Anterior cingulate cortex (tissue), 58 donors: Measurements from ENCODE around the gene SNX7.

Experiments used
- DNase-seq, 58 donors: peaks; one replicate each; lab custom pipeline; 2025; lab: John Stamatoyannopoulos, UW

The SNX7 gene

GRCh38 chr1:98696077-98696476 lies 34.6 kb downstream of the SNX7 start:
- DNase-seq = no peak

DNA sequence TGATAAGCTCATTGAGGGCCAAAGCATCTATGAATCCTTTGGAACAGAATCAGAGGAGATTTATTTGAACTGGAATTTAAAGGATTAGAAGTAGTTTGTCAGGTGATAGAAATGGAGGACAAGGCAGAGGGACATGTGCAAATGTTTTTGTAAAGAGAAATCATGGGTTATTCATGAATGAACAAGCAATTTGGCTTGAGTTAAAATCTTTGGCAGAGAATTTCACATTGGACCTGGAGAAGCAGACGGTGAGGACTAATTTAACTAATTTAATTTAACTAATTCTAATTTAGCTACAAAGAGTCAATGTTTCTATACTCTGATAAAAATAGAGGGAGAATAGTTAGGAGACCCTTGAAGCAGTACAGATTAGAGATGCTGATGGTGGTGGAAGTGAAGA lies 36.3 kb downstream of the SNX7 start:
- DNase-seq = no peak

DNA sequence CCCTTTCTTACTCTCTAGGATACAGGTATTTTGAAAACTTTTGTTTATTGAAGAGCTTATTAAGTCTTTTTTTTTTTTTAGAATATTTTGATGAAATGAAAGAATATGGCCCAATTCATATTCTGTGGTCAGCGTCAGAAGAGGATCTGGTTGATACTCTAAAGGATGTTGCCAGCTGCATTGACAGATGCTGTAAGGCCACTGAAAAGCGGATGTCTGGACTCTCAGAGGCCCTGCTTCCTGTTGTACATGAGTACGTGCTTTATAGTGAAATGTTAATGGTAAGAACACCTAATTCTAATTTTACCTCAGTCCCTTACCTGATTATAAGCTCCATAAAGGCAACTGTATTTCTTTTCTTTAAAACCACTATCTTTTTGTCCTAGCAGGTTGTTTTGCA lies 37.1 kb downstream of the SNX7 start:
- no peak for DNase-seq

DNA sequence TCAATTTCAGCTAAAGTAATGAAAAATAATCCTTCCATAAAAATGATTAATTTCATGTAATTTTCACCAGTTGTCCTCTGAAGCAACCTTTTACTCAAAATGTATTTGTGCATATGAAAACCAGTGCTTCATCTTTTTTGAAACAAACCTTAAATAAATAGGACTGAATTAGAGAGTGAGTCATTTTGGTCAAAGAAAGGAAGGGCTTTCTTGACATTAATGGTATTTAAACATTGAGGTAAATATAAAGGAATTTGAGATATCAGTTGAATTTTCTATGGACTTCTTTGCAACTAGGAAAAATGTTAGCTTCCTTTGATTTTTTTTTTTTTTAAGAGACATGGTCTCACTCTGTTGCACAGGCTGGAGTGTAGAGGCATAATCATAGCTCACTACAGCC lies 38.7 kb downstream of the SNX7 start:
- DNase-seq = no peak

GRCh38 chr1:98702976-98703375 lies 41.5 kb downstream of the SNX7 start:
- no peak for DNase-seq

DNA sequence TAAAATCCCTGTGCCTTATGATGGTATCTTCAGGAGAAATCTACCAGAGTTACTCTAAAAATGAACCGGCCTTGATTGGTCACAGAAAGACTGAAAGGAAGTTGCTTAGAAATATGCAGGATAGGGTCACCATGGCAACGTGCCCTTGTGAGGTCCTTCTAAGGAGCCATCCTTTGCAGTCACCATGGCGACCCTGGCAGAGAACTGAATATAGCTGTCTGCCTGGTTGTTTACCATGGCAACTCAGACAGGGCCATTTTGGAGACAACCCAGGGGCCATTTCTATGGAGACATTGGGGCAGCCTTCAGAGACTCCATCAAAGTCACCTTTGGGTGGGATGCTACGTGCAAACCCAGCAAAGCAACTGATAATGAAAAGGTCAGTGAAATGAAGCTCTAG lies 43.0 kb downstream of the SNX7 start:
- DNase-seq = peak in 51 of 58 donors; percentile 1 to 87 (median 47)

GRCh38 chr1:98704971-98705370 lies 43.5 kb downstream of the SNX7 start:
- no peak for DNase-seq

DNA sequence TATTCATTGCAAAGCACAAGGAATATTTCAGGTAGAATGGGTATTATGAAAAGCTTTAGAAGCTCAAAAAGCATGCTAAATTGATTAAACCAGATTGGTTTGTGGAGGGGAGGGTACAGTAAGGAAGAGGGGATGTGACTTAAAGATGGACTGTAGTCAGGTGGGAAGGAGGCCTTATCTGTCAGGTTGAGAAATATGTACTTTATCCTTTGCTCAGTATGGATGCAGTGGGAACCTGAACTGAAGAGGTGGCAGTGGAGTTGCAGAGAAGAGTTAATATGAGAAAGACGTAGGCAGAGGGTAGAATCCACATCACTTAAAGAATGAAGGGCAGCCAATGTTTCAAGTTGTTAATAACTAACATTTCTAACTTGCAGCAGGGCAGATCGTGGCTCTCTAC lies 44.1 kb downstream of the SNX7 start:
- DNase-seq = no peak

DNA sequence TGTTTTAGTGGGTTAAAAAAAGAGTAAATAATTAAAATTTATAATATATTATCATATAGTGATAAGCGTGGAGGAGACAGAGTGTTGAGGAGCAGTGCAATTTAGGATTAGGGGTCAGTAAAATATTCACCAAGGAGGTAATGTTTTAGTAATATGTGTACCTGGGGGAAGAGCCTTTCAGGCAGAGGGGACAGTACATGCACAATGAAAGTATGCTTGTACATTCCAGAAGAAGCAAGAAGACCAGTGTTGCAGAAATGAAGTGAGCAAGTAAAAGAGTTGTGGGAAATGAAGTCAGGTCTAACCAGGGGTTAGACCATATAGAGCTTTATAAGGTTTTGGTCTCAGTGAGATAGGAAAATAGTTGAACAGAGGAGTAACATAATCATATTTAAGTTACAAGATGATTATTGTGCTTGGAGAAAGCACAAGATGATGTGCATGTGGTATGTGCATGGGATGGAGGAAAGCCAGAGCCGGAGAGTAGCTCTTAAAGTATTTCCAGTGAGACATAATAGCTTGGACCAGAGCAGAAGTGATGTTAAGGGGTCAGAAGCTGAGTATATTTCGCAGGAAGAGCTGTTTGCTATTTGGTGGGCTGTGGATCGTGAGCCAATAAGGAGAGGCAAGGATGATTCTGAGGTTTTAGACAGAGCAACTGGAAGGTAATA lies 44.8 kb downstream of the SNX7 start:
- no peak for DNase-seq

DNA sequence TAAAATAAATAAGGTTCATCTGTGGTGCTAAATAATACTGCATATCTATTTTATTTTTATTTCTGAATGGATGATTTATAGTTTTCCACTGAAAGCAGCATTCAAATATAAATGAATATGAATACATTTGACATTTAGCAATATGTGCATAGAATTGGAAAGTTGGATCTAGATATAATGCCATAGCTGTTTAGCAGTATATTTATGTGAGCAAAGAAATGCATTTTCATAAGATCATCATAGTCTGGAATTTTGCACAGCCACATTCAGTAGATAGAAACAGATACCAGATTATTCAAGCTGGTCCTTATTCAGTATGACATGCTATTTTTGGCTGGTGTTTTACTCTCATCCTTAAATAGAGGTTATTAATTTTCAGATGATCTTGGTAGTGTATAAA lies 46.0 kb downstream of the SNX7 start:
- no peak for DNase-seq

DNA sequence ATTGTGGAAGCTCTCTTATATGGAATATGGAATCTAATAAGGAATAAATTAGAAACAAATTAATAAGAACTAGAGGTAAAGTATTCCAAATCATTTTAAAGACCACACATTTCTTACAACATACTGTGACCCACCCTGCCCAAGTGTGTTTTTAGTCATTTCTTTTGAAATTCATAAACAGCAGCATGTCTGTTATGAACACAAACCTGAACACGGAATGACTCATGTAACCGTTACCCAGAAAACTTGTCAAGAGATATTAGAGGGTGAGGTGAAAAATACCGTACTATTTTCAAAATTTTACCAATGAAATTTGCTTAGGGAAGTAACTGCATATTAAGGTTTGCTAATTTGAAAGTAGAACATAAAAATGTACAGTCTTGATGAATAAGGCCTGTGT lies 48.4 kb downstream of the SNX7 start:
- no peak for DNase-seq

DNA sequence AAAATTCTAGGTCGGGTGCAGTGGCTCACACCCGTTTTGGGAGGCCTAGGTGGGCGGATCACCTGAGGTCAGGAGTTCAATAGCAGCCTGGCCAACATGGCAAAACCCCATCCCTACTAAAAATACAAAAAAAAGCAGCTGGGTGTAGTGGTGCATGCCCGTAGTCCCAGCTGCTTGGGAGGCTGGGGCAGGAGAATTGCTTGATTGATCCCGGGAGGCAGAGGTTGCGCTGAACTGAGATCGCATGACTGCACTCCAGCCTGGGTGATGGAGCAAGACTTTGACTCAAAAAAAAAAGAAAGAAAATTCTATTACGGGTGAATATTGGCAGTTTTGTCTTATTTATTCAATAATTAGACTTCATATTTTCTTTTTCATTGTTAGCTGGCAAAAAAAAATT lies 62.1 kb downstream of the SNX7 start:
- DNase-seq = no peak

GRCh38 chr1:98732985-98733781 lies 71.7 kb downstream of the SNX7 start:
- no peak for DNase-seq

DNA sequence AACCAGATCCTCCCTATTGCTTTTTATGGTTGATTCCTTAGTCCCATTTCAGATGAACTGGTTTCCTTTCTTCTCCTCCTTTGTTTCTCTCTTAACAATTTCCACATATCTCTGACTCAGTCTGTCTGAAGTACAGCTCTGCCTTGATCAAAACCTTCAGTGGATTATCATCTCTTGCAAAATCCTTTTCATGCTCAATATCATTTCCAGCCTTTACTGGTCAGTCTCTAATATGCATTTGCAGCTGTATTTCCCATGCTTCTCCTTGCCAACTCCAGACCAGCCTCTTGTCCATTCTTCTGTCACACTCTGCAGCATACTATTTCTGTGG lies 72.2 kb downstream of the SNX7 start:
- DNase-seq = no peak

- DNase-seq = no peak
Measured at GRCh38 chr1:98735756-98736155, 74.2 kb downstream of the SNX7 start.

DNA sequence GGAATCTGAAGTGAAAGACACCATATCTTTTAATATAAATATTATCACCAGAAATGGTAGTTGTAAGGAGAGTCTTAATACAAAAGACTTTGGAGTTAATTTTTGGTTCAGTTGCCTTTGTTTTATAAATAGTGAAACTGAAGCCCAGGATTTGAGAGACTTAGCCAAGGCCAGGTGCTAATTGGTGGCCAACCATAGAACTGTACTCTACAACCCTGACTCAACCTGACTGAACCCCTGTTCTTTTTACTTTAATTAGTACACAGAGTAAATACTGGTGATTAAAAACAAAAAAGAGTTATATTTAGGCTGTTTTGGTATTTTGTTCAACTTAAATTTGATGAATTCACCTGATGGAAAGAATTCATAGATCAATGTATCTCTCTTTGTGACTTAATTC lies 76.3 kb downstream of the SNX7 start:
- no peak for DNase-seq

- DNase-seq = no peak
Measured at GRCh38 chr1:98739762-98740161, 78.2 kb downstream of the SNX7 start.

GRCh38 chr1:98741164-98741563 lies 79.6 kb downstream of the SNX7 start:
- no peak for DNase-seq

DNA sequence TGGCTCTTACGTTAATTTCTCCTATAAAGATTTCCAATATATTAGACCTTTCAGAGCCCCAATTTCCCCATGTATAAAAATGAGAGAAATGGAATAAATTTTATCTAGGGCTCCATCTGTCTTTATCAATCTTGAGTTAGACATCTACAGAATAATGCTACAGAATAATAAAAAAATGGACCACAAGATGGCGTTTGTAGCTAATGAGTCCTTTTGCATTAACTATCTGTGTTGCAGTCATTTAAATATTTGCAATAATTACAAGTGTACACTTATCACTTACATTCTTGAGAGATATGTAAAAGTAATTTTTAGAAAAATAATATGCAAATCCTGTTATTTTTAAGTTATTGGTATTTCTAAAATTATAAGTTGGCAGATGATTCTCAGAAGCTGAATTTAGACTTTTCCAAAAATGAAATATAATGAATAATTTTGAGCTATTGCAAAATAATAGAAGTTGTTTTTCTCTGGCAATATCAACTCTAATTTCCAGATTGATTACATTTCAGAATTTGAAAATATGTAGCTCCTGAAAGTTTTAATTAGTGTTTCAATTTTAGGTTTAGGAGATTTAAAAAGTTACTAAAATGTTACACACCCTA lies 87.7 kb downstream of the SNX7 start:
- peak in 1 of 58 donors; percentile 15 for DNase-seq

DNA sequence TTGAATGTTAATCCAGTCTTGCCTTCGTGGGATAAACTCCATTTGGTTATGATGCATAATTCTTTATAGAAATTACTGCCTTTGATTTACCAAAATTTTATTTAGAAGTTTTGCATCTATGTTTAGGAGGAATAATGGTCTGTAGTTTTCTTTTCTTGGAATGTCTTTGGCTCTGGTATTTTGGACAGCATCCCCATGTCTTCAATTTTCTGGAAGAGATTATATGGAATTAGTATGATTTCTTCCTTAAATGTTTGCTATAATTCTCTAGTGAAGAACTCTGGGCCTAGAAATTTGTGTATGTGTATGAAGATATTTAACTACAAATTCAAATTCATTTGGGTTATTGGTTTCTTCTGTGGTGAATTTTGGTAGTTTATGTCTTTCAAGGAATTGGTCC lies 92.7 kb downstream of the SNX7 start:
- DNase-seq = no peak

- no peak for DNase-seq
Measured at GRCh38 chr1:98761219-98761865, 99.8 kb downstream of the SNX7 start.
